ENCODE data around the gene UBE2L3.

DNA sequence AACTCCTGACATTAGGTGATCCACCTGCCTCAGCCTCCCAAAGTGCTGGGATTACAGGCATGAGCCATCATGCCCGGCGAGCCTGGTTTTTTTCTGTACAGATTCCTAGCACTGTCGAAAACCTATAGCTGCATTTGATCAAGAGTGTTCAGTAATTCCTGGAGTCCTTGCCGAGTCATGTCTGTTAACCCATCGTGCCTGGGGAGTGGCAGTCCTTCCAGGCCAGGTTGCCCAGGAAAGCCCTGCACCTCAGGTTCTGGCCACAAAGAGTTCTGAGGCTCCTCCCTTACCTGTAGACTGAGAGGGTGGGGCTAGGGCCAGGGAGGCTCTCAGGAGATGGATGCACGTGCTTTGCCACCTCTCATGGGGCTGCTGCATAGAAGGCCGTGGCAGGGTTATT, 45.3 kb downstream of the UBE2L3 start:
- TF ChIP-seq EP300 (IDR thresholded peaks at IDR 0.05) (no peak), POLR2A (IDR thresholded peaks at IDR 0.05) (no peak)

Measured in sigmoid colon (tissue), 4 donors.